Stimulated activated CD4-positive, alpha-beta T cell treated with anti-CD3 and anti-CD28 coated beads, Interleukin-15, amount 100 ng/mL, for 1 hour (primary cell): Measurements from ENCODE around the gene DPH7.
A peak's percentile ranks its signal among the peaks of the same experiment; 100 is the strongest.
"Not testable (repeated sequence)": the region's sequence is repeated elsewhere in the genome, so short reads cannot be mapped to it uniquely, and the experiment has no call there.

Source experiments
- DNase-seq, 2 donors: peaks; one replicate each; pipeline ENCODE4 v3.0.0-alpha.2; 2020; ENCODE audit warnings: low read depth in 1 of 2, low spot score in 1 of 2

DPH7 gene

GRCh38 chr9:137606734-137607138 lies 28.0 kb upstream of the DPH7 start:
- DNase-seq = no peak

GRCh38 chr9:137606005-137606621 lies 27.4 kb upstream of the DPH7 start:
- no peak for DNase-seq

- DNase-seq = peak; percentile 86 to 88
Observed at GRCh38 chr9:137605121-137606004, 26.6 kb upstream of the DPH7 start, which contains the start of gene ARRDC1. ARRDC1 (plus strand) TSS chr9:137605686; CDS start chr9:137605718, 32 bp downstream.

- no peak for DNase-seq
Observed at GRCh38 chr9:137604345-137605086, 25.8 kb upstream of the DPH7 start.

GRCh38 chr9:137603879-137604278 lies 25.2 kb upstream of the DPH7 start:
- DNase-seq = no peak

- DNase-seq = no peak
Observed at GRCh38 chr9:137602661-137603060, 23.9 kb upstream of the DPH7 start.

GRCh38 chr9:137598943-137599342 lies 20.2 kb upstream of the DPH7 start:
- DNase-seq = no peak

GRCh38 chr9:137596577-137596976 lies 17.9 kb upstream of the DPH7 start:
- not testable (repeated sequence) for DNase-seq

- no peak for DNase-seq
Observed at GRCh38 chr9:137593176-137593575, 14.5 kb upstream of the DPH7 start.

GRCh38 chr9:137592767-137593166 lies 14.0 kb upstream of the DPH7 start:
- no peak for DNase-seq

GRCh38 chr9:137590469-137591383 lies 12.0 kb upstream of the DPH7 start, which contains the start of gene ZMYND19:
ZMYND19 (minus strand) TSS chr9:137590512; CDS start chr9:137590263, 249 bp downstream.
- peak; percentile 89 to 90 for DNase-seq

GRCh38 chr9:137590123-137590468 lies 11.4 kb upstream of the DPH7 start:
- no peak for DNase-seq

- no peak for DNase-seq
Observed at GRCh38 chr9:137589441-137590122, 10.9 kb upstream of the DPH7 start.

- no peak for DNase-seq
Observed at GRCh38 chr9:137588891-137589290, 10.2 kb upstream of the DPH7 start.

- no peak for DNase-seq
Observed at GRCh38 chr9:137588311-137588710, 9.6 kb upstream of the DPH7 start.

GRCh38 chr9:137586854-137587253 lies 8.1 kb upstream of the DPH7 start:
- DNase-seq = no peak

- DNase-seq = no peak
Observed at GRCh38 chr9:137583957-137584356, 5.2 kb upstream of the DPH7 start.

GRCh38 chr9:137583347-137583746 lies 4.6 kb upstream of the DPH7 start:
- DNase-seq = no peak

- no peak for DNase-seq
Observed at GRCh38 chr9:137582286-137582860, 3.6 kb upstream of the DPH7 start.
